NCI-H2081 (cell line): Measurements from ENCODE around the gene SLC22A5.
"Not testable (repeated sequence)": the region's sequence is repeated elsewhere in the genome, so short reads cannot be mapped to it uniquely, and the experiment has no call there.

Experiments used
- DNase-seq, 2 experiments: peaks; one replicate each; lab custom pipeline; 2025; lab: John Stamatoyannopoulos, UW

The SLC22A5 gene

DNA sequence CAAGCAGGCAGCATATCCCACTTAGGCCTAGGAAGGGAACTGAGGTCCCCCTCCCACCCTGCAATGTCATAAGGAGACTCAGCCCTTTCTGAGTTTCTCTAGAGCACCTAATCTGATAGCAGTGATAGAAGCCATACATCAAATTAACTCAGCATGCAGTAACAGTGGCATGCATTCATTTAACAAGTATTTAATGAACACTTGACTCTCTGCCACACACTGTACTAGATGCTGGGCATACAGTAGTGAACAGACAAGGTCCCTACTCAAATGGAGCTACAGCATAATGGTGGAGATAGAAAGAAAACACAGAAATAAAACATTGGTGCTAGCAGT is 58.6 kb downstream of the SLC22A5 start:
- DNase-seq: peak in 1 of 2 experiments; percentile 16

DNA sequence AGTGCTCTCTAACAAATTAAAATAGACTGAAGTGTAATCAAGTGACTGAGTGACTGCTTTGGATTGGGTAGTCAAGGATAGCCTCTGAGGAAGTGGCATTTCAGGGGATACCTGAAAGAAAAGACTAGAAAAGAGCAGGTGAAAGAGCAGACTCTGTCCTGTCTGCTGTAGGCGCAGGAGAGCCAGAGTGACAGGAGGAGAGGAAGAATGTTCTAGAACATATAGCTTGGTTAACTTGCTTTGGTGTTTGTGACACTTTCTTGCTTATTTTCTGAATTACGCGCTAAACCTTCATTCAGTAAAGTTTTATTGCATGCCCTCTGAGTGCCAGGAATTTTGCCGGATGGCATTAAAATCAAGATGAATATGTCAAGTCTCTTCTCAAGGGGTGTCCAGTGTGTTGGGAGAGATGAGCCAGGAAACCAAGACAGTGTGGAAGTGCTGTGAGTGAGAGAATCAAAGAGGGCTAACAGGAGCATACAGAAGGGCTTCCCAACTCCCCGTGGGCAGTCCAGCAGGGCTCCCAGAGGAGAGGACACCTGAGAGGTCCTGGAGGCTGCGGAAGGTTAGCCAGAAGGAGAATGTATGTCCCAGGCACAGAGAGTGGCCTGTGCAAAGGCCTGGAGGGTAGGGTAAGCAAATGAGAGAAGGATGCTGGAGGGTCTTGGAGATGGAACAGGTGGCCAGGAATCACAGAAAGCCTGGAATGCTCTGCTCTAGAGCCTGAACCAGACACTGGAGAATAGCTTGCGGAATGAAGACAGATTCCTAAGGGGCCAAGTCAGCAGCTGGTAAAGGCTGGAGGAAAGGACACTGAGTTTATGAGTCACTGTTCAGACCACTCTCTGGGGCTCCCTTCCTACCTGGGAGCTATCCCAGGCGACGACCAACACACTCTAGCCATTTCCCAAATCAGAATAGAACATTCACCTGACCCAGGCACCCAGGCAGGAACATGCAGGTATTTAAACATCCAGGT is 59.3 kb downstream of the SLC22A5 start:
- no peak for DNase-seq

DNA sequence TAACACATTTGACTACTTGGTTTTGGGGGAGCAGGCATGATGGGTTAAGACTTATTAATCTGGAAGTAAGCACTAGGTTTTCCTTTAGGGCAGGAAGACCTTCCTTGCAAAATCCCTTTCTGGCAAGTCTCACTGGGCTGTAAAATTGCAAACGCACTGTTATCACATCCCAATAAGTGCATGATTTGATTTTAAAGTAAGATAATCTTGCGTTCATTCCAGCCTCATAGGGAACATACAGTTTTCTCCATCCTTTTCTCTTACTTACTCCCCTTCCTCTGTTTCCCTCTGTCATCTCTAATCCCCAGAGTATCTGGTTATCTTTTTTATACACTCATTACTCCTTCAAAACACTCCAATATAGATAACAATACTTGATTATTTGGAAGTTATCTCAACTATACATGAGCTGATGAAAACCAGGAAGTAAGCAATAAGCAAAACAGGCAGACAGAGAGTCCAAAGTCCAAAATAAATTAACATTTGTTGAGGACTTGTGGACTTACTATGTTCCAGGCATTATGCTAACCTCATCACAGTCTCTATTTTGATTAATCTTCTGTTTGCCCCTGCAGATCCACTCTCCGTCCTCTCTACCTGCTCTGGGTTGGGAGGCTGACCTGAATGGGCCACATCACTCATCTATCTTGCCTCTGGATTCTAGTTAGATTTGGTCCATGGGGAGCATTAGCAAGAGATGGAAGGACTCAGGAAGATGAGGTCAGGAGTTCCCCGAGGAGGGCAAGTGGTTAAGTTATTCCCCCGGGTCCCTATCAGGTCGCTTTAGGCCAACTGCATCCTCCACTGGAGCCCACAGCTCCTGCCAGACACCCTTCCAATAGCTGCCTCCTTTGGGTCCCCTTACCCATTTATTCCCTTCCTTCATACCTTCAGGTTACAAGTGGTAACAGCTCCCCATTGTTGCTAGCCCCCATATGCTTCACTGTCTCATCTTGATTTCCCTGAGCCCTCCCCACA is 60.2 kb downstream of the SLC22A5 start:
- no peak for DNase-seq

DNA sequence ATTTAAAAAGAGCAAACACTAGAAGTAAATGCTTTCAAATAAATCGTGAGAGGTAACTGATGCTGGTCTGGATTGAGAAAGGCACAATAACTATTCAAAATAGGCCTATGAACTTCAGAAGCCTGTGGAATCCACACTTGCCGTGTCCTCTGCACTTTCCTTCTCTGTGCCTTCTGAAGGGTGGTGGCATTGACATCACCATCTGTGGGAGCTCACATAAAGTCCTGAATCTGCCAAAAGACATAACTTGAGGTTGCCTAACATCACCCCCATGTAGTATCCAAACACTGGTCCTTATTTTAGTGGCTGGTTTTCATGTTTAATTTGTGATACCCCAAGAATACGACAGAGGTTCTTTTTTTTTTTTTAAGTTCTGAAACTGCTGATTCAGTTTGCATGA is 61.2 kb downstream of the SLC22A5 start:
- no peak for DNase-seq

DNA sequence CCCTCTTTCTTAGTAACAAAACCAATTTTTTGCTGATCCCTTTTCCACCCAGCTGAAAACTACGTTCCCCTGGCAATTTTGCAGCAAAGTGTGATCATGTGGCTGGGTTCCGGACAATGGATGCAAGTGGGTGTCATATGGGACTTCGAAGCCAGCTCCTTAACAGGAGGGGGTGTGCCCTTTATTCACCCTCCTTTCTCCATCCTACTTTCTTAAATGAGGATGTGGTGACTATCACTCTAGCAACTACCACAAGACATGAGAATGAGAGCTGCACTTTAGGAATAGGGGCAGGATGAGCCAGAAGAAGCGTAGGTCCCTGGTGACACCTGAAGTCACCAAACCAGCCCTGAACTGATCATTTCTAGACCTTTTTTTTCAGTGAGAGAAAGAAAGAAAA is 62.1 kb downstream of the SLC22A5 start:
- no peak for DNase-seq

DNA sequence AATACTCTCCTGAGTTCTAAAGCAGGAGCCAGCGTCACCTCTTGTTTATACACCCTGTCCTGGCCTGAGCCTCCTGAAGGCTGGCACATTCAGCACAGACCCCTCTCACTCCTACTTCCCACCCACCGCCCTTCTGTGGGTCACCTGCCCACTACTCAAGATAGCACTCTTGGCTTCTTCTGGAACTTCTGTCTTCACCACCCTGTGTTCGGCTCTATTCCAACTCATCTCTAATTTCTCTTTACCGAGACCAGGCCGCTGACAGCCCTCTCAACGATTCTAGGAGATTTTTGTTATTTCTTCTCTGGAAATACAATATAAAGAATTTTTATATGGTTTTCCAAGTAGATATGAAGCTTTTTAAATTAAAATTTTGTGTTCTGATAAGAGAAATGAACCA is 63.6 kb downstream of the SLC22A5 start:
- no peak for DNase-seq

DNA sequence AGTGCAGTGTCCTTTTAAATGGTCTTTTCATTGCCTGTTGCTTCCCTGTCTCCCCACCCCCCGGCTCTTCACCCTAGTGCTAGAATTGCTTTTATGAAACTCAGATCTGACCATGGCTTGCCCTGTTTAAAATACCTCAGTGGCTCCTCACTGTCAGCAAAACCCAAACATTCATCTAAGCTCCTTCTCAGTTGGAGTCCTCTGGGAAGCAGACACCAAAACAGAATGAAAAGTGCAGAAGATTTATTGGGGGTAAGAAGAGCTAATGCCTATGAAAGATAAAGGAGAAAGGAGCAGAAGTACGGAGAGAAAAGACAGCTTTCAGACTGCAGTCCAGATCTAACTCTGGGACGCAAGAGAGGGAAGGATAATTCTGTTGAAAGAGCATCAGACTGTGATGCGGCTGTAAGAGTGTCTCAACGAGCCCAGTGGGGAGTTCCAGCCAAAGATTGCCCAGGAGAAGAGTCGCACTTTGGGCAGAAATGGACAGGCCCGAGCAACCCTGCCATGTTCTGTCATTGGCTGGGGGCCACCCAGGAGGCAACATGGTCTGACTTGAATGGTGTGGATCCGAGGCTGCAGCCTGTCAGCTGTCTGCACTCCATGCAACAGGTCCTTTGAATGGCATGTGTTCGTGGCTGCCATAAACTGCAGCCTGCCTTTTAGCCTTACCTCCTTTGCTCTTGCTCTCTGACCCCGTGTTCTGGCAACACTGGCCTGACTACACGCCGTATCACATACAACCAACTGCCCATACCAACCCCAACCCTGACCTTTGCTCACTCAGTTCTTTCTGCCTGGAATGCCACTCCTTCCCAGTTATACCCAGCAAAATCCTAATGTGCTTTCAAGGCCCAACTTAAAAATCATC is 65.1 kb downstream of the SLC22A5 start:
- no peak for DNase-seq

DNA sequence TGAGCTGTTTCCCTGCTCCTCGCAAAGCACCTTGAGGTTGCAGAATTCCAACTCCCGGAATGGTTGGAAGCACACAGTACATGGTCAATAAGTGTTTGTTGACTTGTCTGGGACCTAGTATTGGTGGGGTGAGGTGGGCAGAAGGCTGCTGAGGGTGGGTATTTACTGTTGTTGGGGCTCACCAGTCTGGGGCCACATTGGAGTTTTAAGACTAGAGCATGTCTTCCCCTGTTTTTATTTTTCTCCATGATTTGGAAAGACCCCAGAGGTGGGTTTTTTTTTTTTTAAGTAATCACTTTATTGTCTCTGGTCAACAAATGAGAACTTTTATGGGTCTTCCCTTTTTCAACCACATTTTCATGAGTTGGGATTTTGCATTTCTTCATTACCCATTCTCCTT is 65.9 kb downstream of the SLC22A5 start:
- no peak for DNase-seq

DNA sequence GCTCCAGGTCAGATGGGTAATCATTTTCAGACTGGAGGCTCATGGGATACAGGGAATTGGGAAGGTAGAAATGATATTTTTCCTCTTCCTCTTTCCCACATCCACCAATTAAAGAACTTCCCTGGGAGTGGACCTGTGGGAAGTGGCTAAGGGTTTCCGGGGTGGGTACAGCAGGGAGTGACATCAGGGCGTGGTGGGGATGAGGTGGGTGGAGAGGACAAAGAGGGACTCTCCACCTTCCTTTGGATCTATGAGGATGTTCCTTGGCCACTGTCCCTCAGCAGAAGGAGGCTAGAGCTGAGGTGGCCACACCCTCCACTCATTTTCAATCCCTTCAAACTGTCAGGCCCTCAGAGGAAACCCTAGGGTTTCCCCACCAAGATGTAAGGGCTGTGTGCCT is 66.4 kb downstream of the SLC22A5 start:
- DNase-seq: no peak

DNA sequence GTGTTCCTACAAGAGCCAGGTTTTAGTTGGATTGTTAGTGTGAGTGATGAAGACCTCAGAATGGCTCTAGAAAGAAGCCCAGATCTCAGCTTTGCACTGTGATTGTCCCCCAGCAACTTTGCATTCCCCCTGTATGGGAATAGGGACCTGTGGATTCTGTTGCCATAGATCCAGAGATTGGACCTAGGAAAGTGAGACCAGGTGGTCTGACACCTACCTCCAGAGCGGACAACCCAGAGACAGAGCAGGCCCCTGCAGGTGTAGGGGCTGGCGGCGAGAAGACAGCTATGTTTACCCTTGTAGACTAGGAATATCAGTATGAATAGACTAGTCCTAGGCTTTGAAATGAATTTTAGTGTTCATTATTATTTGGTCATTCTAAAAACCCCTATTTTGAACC is 67.4 kb downstream of the SLC22A5 start:
- no peak for DNase-seq

DNA sequence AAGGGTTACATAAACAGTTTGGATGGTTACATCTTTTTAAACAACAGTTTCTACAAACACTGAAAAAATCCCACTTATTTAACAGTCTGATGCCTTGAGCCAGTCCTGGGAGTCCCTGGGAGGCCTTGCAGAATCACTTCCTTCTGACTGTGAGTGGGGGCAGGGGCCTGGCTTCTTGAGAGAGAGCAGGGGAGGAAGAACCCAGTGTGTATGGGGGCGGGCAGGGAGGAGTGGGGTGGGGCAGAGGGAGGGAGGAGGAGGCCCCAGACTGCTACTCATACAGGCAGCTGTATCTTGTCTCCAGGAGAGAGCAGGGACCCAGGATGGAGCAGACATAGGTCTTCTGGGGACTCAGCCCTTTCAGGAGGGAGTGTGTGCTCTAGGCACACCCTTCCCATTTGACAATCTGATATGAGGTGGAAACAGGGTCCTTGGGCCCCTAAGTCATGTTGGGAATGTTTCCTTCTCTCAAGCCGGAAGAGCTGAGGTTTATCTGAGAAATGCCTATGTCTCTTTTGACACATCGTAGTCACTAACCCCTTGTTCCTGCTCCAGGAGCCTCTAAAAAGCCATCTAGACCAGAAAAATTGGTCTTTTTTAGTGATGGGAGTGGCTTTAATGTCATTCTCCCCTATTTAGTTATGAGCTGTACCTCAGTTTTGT is 68.2 kb downstream of the SLC22A5 start:
- DNase-seq: no peak

DNA sequence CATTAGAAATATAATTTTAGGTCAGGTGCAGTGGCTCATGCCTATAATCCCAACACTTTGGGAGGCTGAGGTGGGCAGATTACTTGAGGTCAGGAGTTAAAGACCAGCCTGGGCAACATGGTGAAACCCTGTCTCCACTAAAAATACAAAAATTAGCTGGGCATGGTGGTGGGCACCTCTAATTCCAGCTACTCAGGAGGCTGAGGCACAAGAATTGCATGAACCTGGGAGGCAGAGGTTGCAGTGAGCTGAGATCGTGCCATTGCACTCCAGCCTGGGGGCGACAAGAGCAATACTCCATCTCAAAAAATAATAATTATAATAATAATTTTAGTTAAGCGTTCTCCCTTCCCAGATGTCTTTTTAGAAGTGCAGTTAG is 68.7 kb downstream of the SLC22A5 start:
- not testable (repeated sequence) for DNase-seq

DNA sequence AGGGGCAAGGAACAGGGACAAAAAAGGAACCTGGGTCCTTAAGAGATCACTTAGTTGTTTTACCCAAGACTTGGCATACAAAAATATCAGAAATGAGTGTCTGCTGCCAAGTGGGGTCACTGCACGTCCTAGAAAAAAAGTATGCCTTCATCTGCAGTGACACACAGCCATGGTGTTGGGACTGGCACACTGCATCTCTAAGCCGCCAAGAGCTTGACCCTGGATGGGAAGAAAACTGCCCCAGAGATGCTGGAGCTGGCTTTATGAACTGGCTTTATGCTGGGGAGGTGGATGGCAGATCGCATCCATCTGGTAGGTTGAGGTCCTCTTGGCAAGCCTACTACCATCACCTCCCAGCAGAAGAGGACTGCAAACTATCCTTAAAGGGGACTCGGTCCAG is 69.4 kb downstream of the SLC22A5 start:
- no peak for DNase-seq

DNA sequence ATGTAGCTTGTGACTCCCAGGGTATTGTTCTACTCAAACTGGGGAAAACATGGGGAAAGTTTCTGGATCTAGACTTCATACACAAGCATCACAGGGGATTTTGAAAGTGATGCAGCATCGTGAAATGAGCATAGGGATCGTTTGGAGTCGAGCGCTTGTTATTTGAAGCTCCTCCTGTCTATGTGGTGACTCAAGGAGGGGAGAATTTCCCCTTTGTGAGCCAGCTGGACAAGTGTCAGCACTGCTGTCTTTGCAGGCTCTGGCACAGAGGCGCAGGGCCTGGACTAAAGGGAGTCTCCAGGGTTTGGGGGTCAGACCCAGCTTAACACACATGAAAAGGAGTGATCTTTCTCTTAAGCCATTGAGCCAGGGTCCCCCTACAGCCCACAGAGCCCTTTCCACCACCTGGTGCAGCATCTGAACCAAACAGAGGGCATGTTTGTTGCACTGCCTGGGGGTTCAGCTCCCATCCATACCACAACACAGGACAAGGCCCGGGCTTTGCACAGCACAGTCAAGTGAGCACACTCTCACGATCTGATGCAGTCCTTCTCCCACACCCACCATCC is 70.1 kb downstream of the SLC22A5 start:
- DNase-seq: no peak

DNA sequence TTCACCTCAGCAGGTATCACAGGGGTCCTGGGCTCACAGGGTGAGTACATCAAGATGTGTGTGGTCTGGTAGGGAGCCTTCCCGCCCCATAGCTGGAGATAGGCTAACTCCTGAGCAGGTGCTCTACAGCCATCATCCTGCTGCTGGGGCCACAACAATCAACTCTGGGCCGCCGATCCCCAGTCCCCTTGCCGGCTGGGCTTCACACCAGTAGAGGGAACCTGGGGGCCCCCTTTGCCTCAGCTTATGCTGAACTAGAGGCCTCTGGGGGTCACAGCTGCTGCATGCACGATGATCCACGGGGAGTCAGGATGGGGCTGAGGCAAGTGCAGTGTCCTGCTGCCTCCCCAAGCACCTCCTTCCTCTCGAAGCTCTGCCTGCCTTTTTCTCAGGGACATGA is 74.6 kb downstream of the SLC22A5 start:
- DNase-seq: peak in 1 of 2 experiments; percentile 6
